Liver (tissue), 3 donors: Measurements from ENCODE around the gene DTWD1.

ENCODE experiments used
- RAD21 ChIP-seq, 2 donors: IDR thresholded peaks; 2 replicates each; pipeline ENCODE4 v1.6.1; 2016; ENCODE audit warnings: antibody characterized with exemption in 2 of 2, mild to moderate bottlenecking in 2 of 2
- TF ChIP-seq, protein P1 (sequence below): fragments of 150-350 bp; IDR thresholded peaks from 2 replicates; pipeline ENCODE4 v1.5.1; 2017; ENCODE audit warnings: improper control_type of control experiment, low read depth, low read length; ENCODE audit not compliant: missing input control
- donor health status: healthy.
- donor health status: healthy.

DNA sequence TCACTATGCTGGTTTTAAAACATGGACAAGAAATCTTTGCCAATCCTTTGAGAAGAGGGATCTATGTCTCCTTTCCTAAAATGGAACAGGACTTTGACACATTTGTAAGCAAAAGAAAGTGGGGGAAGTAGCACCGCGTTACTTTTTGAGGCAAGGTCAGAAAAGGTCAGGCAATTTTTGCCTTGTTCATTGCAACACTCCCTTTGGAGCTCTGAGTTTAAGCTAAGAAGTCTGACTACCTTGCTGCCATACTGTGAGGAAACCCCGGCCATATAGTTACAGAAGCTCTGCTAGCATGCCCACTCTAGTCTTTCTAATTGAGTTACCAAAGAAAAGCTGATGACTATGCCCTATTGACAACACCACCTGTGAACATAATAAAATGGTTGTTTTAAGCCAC, 1.6 kb upstream of the DTWD1 start:
- TF ChIP-seq, protein P1, sequence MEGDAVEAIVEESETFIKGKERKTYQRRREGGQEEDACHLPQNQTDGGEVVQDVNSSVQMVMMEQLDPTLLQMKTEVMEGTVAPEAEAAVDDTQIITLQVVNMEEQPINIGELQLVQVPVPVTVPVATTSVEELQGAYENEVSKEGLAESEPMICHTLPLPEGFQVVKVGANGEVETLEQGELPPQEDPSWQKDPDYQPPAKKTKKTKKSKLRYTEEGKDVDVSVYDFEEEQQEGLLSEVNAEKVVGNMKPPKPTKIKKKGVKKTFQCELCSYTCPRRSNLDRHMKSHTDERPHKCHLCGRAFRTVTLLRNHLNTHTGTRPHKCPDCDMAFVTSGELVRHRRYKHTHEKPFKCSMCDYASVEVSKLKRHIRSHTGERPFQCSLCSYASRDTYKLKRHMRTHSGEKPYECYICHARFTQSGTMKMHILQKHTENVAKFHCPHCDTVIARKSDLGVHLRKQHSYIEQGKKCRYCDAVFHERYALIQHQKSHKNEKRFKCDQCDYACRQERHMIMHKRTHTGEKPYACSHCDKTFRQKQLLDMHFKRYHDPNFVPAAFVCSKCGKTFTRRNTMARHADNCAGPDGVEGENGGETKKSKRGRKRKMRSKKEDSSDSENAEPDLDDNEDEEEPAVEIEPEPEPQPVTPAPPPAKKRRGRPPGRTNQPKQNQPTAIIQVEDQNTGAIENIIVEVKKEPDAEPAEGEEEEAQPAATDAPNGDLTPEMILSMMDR = no peak
- no peak for TF ChIP-seq RAD21 (IDR thresholded peaks at IDR 0.05)
